Heart left ventricle (tissue), 16 donors: ENCODE results near the gene TNS1. TPM values are rescaled to one million over a fixed set of nuclear protein-coding genes. Genes with fewer than 3 reads are reported as not detected.

Experiments
- ATAC-seq, 4 donors: fragments of 200-7000 bp; cut with Tn5 transposase; one replicate each; pipeline ENCODE4 v1.9.1; 2020 to 2022; ENCODE audit warnings: moderate library complexity in 4 of 4, mild to moderate bottlenecking in 3 of 4, moderate number of reproducible peaks in 1 of 4
- DNase-seq, 5 donors: peaks; one replicate each; pipeline ENCODE4 v3.0.0-alpha.2; 2020
- H3K27ac ChIP-seq, 12 donors: fragments of 200-600 bp; sonication (generic) in 4 of 12; one replicate each; pipeline versions ENCODE4 v1.5.0 to v1.8.0; 2016 to 2022; ENCODE audit warnings: mild to moderate bottlenecking in 2 of 12
- H3K27me3 ChIP-seq, 9 donors: fragments of 200-600 bp; sonication (generic) in 2 of 9; one replicate each; pipeline versions ENCODE4 v1.5.1 to v1.8.0; 2016 to 2022; ENCODE audit warnings: mild to moderate bottlenecking in 3 of 9
- H3K36me3 ChIP-seq, 9 donors: fragments of 200-600 bp; sonication (generic) in 2 of 9; one replicate each; pipeline versions ENCODE4 v1.5.0 to v1.8.0; 2018 to 2022; ENCODE audit warnings: mild to moderate bottlenecking in 2 of 9
- H3K4me1 ChIP-seq, 12 donors: fragments of 200-600 bp; sonication (generic) in 4 of 12; one replicate each; pipeline versions ENCODE4 v1.5.0 to v1.8.0; 2016 to 2022; ENCODE audit warnings: mild to moderate bottlenecking in 3 of 12
- H3K4me3 ChIP-seq, 12 donors: fragments of 200-600 bp; sonication (generic) in 4 of 12; one replicate each; pipeline versions ENCODE4 v1.5.0 to v1.8.0; 2017 to 2022; ENCODE audit warnings: mild to moderate bottlenecking in 9 of 12, moderate library complexity in 4 of 12
- H3K9me3 ChIP-seq, 12 donors: fragments of 200-600 bp; sonication (generic) in 4 of 12; one replicate each; pipeline versions ENCODE4 v1.5.0 to v1.8.0; 2016 to 2022; ENCODE audit warnings: mild to moderate bottlenecking in 1 of 12
- CTCF ChIP-seq, 12 donors: fragments of 200-600 bp; sonication (generic) in 4 of 12; IDR thresholded peaks; one replicate each; pipeline versions ENCODE4 v1.5.0 to v1.8.0; 2018 to 2022; ENCODE audit warnings: antibody characterized with exemption in 12 of 12, mild to moderate bottlenecking in 5 of 12
- POLR2A ChIP-seq, 2 donors: fragments of 450-650 bp; IDR thresholded peaks; one replicate each; pipeline ENCODE4 v1.6.1; 2017; ENCODE audit warnings: antibody characterized with exemption in 2 of 2, mild to moderate bottlenecking in 2 of 2, moderate library complexity in 2 of 2
- WGBS, 4 donors: extraction: QIAGEN DNeasy Blood & Tissue Kit in 2 of 4; methylation state at CpG; one replicate each; pipeline versions ENCODE4 v1.1.5 to v1.1.7; 2013 to 2018; 5-methylcytosine and 5-hydroxymethylcytosine counted together
- intact Hi-C, 10 donors: fragments of 100-400 bp; cut with DNase I; formaldehyde crosslinking; loops; one replicate each; pipeline versions ENCODE4 v1.11.1 to v1.14.2; 2022
- polyA plus RNA-seq, 2 donors: library from polyadenylated mRNA; stranded (reverse); fragments of 200-250 nt; gene quantifications; one replicate each; pipeline ENCODE4 v1.2.3, GENCODE V29; 2013
- total RNA-seq, 9 donors: library from RNA; depleted of rRNA in 2 of 9; stranded (reverse); fragments of >200 nt in 2 of 9; fragmentation: NEBNext Ultra II Directional in 3 of 9; extraction: Animal tissue kit (Norgen Biotek cat#: 25700) in 3 of 9; gene quantifications; one replicate each; pipeline versions ENCODE4 v1.1.0 to v1.2.4, GENCODE V29; 2016 to 2023
- donor health status: ischemic (EF 13 %, LVEDD 7.1; RV severe dilation, severe dysfunction).
- donor health status: healthy with polysubstance abuse.
- donor health status: DM: no; HTN: yes; CAD: no.
- donor health status: DM: no; HTN: no; CAD: no.
- donor health status: ischemic (EF 25% LVEDD 6.9; RV normal size, moderate dysfunction).
- donor health status: ischemic (EF 25% LVEDD 5.7; RV mildly dilated, moderate dysfunction).
- donor health status: healthy.
- donor health status: DM: yes; HTN: yes; CAD: no.
- donor health status: ischemic (EF 35%, LVEDD 5.7; RV mildly dilated, moderate dysfunction).
- donor health status: nonischemic (EF 11% LVEDD 7.7; RV severe dilation, severe dysfunction).
- donor health status: DM: yes; HTN: yes; CAD: no.
- donor health status: PGD.
- donor health status: ischemic (EF 29% LVEDD 5.4; RV normal size, mild dysfunction).
- donor health status: nonischemic (EF 23%, LVEDD 6.1; RV moderate dilation, normal function).

TNS1 gene
- total and polyA plus RNA-seq, 11 donors, result 243 to 899 (median 669) TPM

GRCh38 chr2:217848351-217848957 is 154.3 kb downstream of the TNS1 start:
- H3K27ac ChIP-seq, result peak overlapping the region in 7 of 12 donors; percentile 61 to 96 (median 71)
- ATAC-seq, result no peak
- H3K4me3 ChIP-seq, result no peak overlapping the region
- peaks cover 0 to 11% (median 0%) of the 10 kb centered on the region in 12 donors for H3K9me3 ChIP-seq
- H3K4me1 ChIP-seq, result peaks cover 21 to 98% (median 80%) of the 10 kb centered on the region in 12 donors
- DNase-seq, result peak in 2 of 5 donors; percentile 30 to 62
- intact Hi-C loops, result no loop called here
- H3K36me3 ChIP-seq, result peaks cover 4 to 78% (median 63%) of the 10 kb centered on the region in 9 donors
- H3K27me3 ChIP-seq, result no peaks in the 10 kb centered on the region
- WGBS, 4 donors, result 72 to 87% (median 82%) methylated on average over 11 to 27 of the region's 27 CpGs
- TF ChIP-seq CTCF (IDR thresholded peaks at IDR 0.05), result no peak
- TF ChIP-seq POLR2A (IDR thresholded peaks at IDR 0.05), result no peak

- intact Hi-C loops, result no loop called here
- DNase-seq, result peak in 2 of 5 donors; percentile 21 to 43
- 78 to 84% (median 82%) methylated on average over 20 of the region's 20 CpGs for WGBS, 4 donors
- peaks cover 4 to 76% (median 57%) of the 10 kb centered on the region in 9 donors for H3K36me3 ChIP-seq
- no peak for ATAC-seq
- H3K4me1 ChIP-seq, result peaks cover 17 to 98% (median 80%) of the 10 kb centered on the region in 12 donors
- H3K4me3 ChIP-seq, result no peak overlapping the region
- H3K27me3 ChIP-seq, result no peaks in the 10 kb centered on the region
- peaks cover 0 to 11% (median 0%) of the 10 kb centered on the region in 12 donors for H3K9me3 ChIP-seq
- peak overlapping the region in 11 of 12 donors; percentile 5 to 96 (median 55) for H3K27ac ChIP-seq
- TF ChIP-seq POLR2A (IDR thresholded peaks at IDR 0.05) (no peak), CTCF (IDR thresholded peaks at IDR 0.05) (no peak)
Measured at GRCh38 chr2:217847552-217848350, 155.0 kb downstream of the TNS1 start.

- TF ChIP-seq POLR2A (IDR thresholded peaks at IDR 0.05), result no peak
- no peak for TF ChIP-seq CTCF (IDR thresholded peaks at IDR 0.05)
- Histone ChIP-seq H3K4me1 (peaks cover 15 to 98% (median 80%) of the 10 kb centered on the region in 12 donors), H3K9me3 (peaks cover 0 to 11% (median 0%) of the 10 kb centered on the region in 12 donors), H3K4me3 (no peak overlapping the region), H3K27me3 (no peaks in the 10 kb centered on the region), H3K27ac (peak overlapping the region in 11 of 12 donors; percentile 5 to 96 (median 55)), H3K36me3 (peaks cover 4 to 77% (median 55%) of the 10 kb centered on the region in 9 donors)
- 70 to 95% (median 86%) methylated on average over 2 of the region's 2 CpGs for WGBS, 4 donors
- DNase-seq, result no peak
- intact Hi-C loops, result no loop called here
- ATAC-seq, result no peak
Measured at GRCh38 chr2:217847115-217847514, 155.7 kb downstream of the TNS1 start.

GRCh38 chr2:217846321-217846743 is 156.5 kb downstream of the TNS1 start:
- TF ChIP-seq POLR2A (IDR thresholded peaks at IDR 0.05), result no peak
- TF ChIP-seq CTCF (IDR thresholded peaks at IDR 0.05), result no peak
- H3K27ac ChIP-seq, result peak overlapping the region in 11 of 12 donors; percentile 14 to 96 (median 55)
- WGBS, 4 donors, result 57 to 78% (median 62%) methylated on average over 3 of the region's 3 CpGs

More at GRCh38 chr2:217846321-217846743, 156.5 kb downstream of the TNS1 start:
- Histone ChIP-seq H3K36me3 (peaks cover 4 to 85% (median 61%) of the 10 kb centered on the region in 9 donors), H3K27me3 (no peaks in the 10 kb centered on the region), H3K9me3 (peaks cover 0 to 11% (median 0%) of the 10 kb centered on the region in 12 donors), H3K4me1 (peaks cover 16 to 98% (median 80%) of the 10 kb centered on the region in 12 donors), H3K4me3 (no peak overlapping the region)
- intact Hi-C loops, result no loop called here
- peak in 3 of 4 donors; percentile 5 to 19 (median 5) for ATAC-seq
- DNase-seq, result peak in 4 of 5 donors; percentile 58 to 71 (median 66)
